Kidney (tissue), 2 donors: ENCODE data around the gene LANCL3. TPM values are rescaled to one million over a fixed set of nuclear protein-coding genes. Genes with fewer than 3 reads are reported as not detected.

Source experiments
- polyA plus RNA-seq: library from polyadenylated mRNA; stranded (reverse); fragments of 350-450 nt; fragmentation: Illumina TruSeq; extraction: RNeasy Lipid Tissue Mini Kit (QIAGEN cat#74804); gene quantifications from one replicate; pipeline ENCODE4 v1.2.3, GENCODE V29; 2014; ENCODE audit warnings: low read depth, low replicate concordance; ENCODE audit not compliant: insufficient read depth
- total RNA-seq: library from RNA; stranded (reverse); fragmentation: NEBNext Ultra II Directional; extraction: Animal tissue kit (Norgen Biotek cat#: 25700); gene quantifications from one replicate; pipeline ENCODE4 v1.2.1, GENCODE V29; 2021
- donor health status: DM: yes; HTN: yes; CAD: no.

LANCL3 gene
- total and polyA plus RNA-seq, 2 donors from 2014 or later: 0.30 to 0.38 TPM

Other genes starting within 250 kb of the LANCL3 start
- 23.4 TPM for gene PRRG1, start 222.3 kb upstream of the LANCL3 start, total RNA-seq
- gene PRRG1, start 222.3 kb upstream of the LANCL3 start, polyA plus RNA-seq: 5.8 TPM
- 1.3 TPM for gene XK, start 114.1 kb downstream of the LANCL3 start, total RNA-seq
- gene XK, start 114.1 kb downstream of the LANCL3 start, polyA plus RNA-seq: 0.73 TPM
- 43.7 TPM for gene CYBB, start 208.4 kb downstream of the LANCL3 start, total RNA-seq
- gene CYBB, start 208.4 kb downstream of the LANCL3 start, polyA plus RNA-seq: 3.5 TPM